ENCODE results near the gene PPARD.

- no peak for TF ChIP-seq SUZ12 (IDR thresholded peaks at IDR 0.05; ENCODE audit: extremely low read depth, insufficient read depth, insufficient read length)
- no peak for TF ChIP-seq YY1 (IDR thresholded peaks at IDR 0.05; ENCODE audit: insufficient read depth, insufficient read length)
- no peak for TF ChIP-seq ZNF274 (IDR thresholded peaks at IDR 0.05; ENCODE audit: low read depth, low read length)
Measured at GRCh38 chr6:35468980-35469750, 126.8 kb downstream of the PPARD start.
